Neural progenitor cell (in vitro differentiated cells): ENCODE results near the gene COCH.
"Not testable (repeated sequence)": the region's sequence is repeated elsewhere in the genome, so short reads cannot be mapped to it uniquely, and the experiment has no call there.

ENCODE experiments used
- CTCF ChIP-seq: fragments of 200-600 bp; sonication (generic); IDR thresholded peaks from 2 replicates; pipeline ENCODE4 v1.5.1; 2017; ENCODE audit warnings: antibody characterized with exemption, mild to moderate bottlenecking
- EZH2 ChIP-seq: fragments of 200-600 bp; sonication (generic); IDR thresholded peaks from 2 replicates; pipeline ENCODE4 v1.6.1; 2017; ENCODE audit warnings: antibody characterized with exemption, mild to moderate bottlenecking, moderate library complexity
- EZH2phosphoT487 ChIP-seq: fragments of 200-600 bp; sonication (generic); IDR thresholded peaks from 2 replicates; pipeline ENCODE4 v1.6.1; 2017; ENCODE audit warnings: antibody characterized with exemption

- not testable (repeated sequence) for TF ChIP-seq CTCF, EZH2, EZH2phosphoT487
These were observed 22.8 kb downstream of the COCH start for GRCh38 chr14:30897121-30897520.
